Measurements from ENCODE around the gene PRH1. TPM values are rescaled to one million over a fixed set of nuclear protein-coding genes. Genes with fewer than 3 reads are reported as not detected.

Gene PRH1
- total RNA-seq, 1 experiment from 2014 or later: 5.9 TPM

GRCh38 chr12:10909462-10909861 lies 25.4 kb upstream of the PRH1 start, which contains the start of gene TAS2R13:
TSS of gene TAS2R13 (minus strand) at chr12:10909562. CDS start at chr12:10909298, 264 bp downstream.
- Histone ChIP-seq H3K4me2 (ENCODE audit: low read length) (no peak within 1 kb of the TSS), H3K4me1 (ENCODE audit: control insufficient read depth in 1 of 2, insufficient read depth in 2 of 2, low read length in 2 of 2) (no peaks in the 10 kb centered on the region), H3K27me3 (ENCODE audit: insufficient read depth, low read length) (no peaks in the 10 kb centered on the region), H4K20me1 (ENCODE audit: insufficient read depth) (no peaks in the 10 kb centered on the region), H3K27ac (ENCODE audit: low read depth, low read length) (no peak within 1 kb of the TSS), H3K36me3 (ENCODE audit: control insufficient read depth in 1 of 2, insufficient read depth in 2 of 2, low read length in 2 of 2) (0 out of 4 replicates have a peak, but pooled peaks cover 0 to 3% of the 10 kb centered on the region in 2 experiments), H3K9me2 (ENCODE audit: insufficient read depth) (no peaks in the 10 kb centered on the region), H3K9ac (ENCODE audit: low read length) (no peak within 1 kb of the TSS), H3K4me3 (replicated peaks in 1 of 2; ENCODE audit: low read depth in 1 of 2, low read length in 2 of 2) (no peak within 1 kb of the TSS), H3K9me3 (ENCODE audit: control insufficient read depth in 1 of 2, insufficient read depth in 1 of 2, low read depth in 1 of 2, low read length in 2 of 2) (peaks cover 0 to 3% of the 10 kb centered on the region in 2 experiments; a peak in 1 of 4 replicates), H3K79me2 (ENCODE audit: insufficient read depth, low read length) (no peaks in the 10 kb centered on the region), H2AFZ (ENCODE audit: low read depth, low read length, poor library complexity, severe bottlenecking) (no peak within 1 kb of the TSS)
- POLR2A ChIA-PET: no interaction called here
- no peak for TF ChIP-seq YY1 (IDR thresholded peaks at IDR 0.05; ENCODE audit: extremely low read depth, insufficient replicate concordance, low read depth, low read length)
- no peak for TF ChIP-seq RAD21 (IDR thresholded peaks at IDR 0.05; ENCODE audit: low read depth)
- RAD21 ChIA-PET (ENCODE audit: low non-redundant PET in 1 of 2, low total read pairs in 2 of 2, uncharacterized antibody in 2 of 2, unreplicated experiment in 2 of 2): no interaction called here
- CTCF ChIA-PET: no interaction called here
- ATAC-seq (no peak), DNase-seq (ENCODE audit: low read depth, low spot score) (no peak)
- no TSS peak for BruUV-seq (replicated peaks)
- intact Hi-C loops (cut with micrococcal nuclease): no loop called here

GRCh38 chr12:10904686-10905085 lies 20.6 kb upstream of the PRH1 start:
- no peaks in the 10 kb centered on the region; the same call in 1 of the 2 replicates for H3K79me2 ChIP-seq (ENCODE audit: insufficient read depth, low read length)
- no peaks in the 10 kb centered on the region for H3K4me1 ChIP-seq (ENCODE audit: control insufficient read depth in 1 of 2, insufficient read depth in 2 of 2, low read length in 2 of 2)
- no peaks in the 10 kb centered on the region for H3K27me3 ChIP-seq (ENCODE audit: insufficient read depth, low read length)
- 0 out of 4 replicates have a peak, but pooled peaks cover 0 to 3% of the 10 kb centered on the region in 2 experiments for H3K36me3 ChIP-seq (ENCODE audit: control insufficient read depth in 1 of 2, insufficient read depth in 2 of 2, low read length in 2 of 2)
- DNase-seq (ENCODE audit: low read depth, low spot score) (no peak), ATAC-seq (no peak)
- CTCF ChIA-PET: no interaction called here
- RAD21 ChIA-PET (ENCODE audit: low non-redundant PET in 1 of 2, low total read pairs in 2 of 2, uncharacterized antibody in 2 of 2, unreplicated experiment in 2 of 2): no interaction called here
- H3K9ac ChIP-seq (ENCODE audit: low read length): no peak overlapping the region
- no peaks in the 10 kb centered on the region for H3K9me2 ChIP-seq (ENCODE audit: insufficient read depth)
- H4K20me1 ChIP-seq (ENCODE audit: insufficient read depth): no peaks in the 10 kb centered on the region
- peaks cover 0 to 7% of the 10 kb centered on the region in 2 experiments; a peak in 2 of 4 replicates for H3K9me3 ChIP-seq (ENCODE audit: control insufficient read depth in 1 of 2, insufficient read depth in 1 of 2, low read depth in 1 of 2, low read length in 2 of 2)
- intact Hi-C loops (cut with micrococcal nuclease): no loop called here
- H3K4me3 ChIP-seq (replicated peaks in 1 of 2; ENCODE audit: low read depth in 1 of 2, low read length in 2 of 2): no peak overlapping the region
- H3K4me2 ChIP-seq (ENCODE audit: low read length): no peak overlapping the region
- no TSS peak for BruUV-seq (replicated peaks)
- POLR2A ChIA-PET: no interaction called here
- no peak overlapping the region for H2AFZ ChIP-seq (ENCODE audit: low read depth, low read length, poor library complexity, severe bottlenecking)
- TF ChIP-seq ZFX (IDR thresholded peaks at IDR 0.05): no peak
- H3K27ac ChIP-seq (ENCODE audit: low read depth, low read length): no peak overlapping the region

All from HCT116 (cell line).